Measurements from ENCODE around the gene TAP2.
"Not testable (repeated sequence)": the region's sequence is repeated elsewhere in the genome, so short reads cannot be mapped to it uniquely, and the experiment has no call there.

Gene TAP2

GRCh38 chr6:32838114-32838958, at the start of gene TAP2:
Gene TAP2, minus strand, starts transcription at chr6:32838739. Its CDS starts 506 bp downstream, at chr6:32838233.
- DNase-seq: peak; percentile 97

GRCh38 chr6:32887616-32888015, 49.1 kb upstream of the TAP2 start:
- no peak for DNase-seq

- DNase-seq: peak; percentile 37
Observed at GRCh38 chr6:32886681-32887383, 48.3 kb upstream of the TAP2 start.

- peak; percentile 87 for DNase-seq
Observed at GRCh38 chr6:32885698-32886286, 47.3 kb upstream of the TAP2 start.

DNA sequence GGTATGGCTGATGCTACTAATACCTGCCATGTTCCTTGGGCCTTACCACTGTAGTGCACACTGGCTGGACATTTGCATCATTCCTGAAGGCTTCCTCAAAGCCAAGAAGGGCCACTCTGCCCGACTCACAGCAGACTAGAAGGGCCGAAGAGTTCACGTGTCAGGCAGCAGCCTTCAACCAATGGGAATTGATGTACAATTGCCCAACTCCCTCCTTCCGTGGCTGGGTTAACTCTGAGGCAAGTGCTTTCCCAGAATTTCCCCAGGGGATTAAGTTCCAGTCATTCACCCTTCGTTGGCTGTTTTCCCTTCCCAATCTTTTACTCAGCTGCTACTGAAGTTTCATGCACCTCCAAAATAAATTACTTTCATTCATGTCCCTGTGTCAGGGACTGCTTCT, 45.2 kb upstream of the TAP2 start:
- DNase-seq: no peak

GRCh38 chr6:32882879-32883250, 44.3 kb upstream of the TAP2 start:
- no peak for DNase-seq

- not testable (repeated sequence) for DNase-seq
Observed at GRCh38 chr6:32880962-32881361, 42.4 kb upstream of the TAP2 start.

GRCh38 chr6:32879691-32880090, 41.2 kb upstream of the TAP2 start:
- peak; percentile 18 for DNase-seq

DNA sequence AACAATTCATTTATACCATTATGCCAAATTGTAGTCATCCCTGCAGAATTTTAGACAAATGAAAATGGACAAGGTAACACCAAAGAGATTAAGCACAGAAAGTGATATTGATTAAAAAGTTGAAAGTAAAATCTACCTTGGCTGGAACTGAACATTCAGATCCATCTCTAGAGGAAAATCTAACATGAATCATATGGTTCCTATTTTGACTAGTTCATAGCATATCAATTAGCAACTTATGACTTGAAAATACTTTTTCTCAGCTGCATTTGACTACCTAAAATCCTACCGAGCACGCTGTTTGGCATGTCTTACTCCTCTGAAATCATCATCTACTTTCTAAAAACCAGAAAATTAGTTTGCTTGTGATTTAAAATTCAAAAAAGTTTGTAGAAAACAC, 38.1 kb upstream of the TAP2 start:
- no peak for DNase-seq

DNA sequence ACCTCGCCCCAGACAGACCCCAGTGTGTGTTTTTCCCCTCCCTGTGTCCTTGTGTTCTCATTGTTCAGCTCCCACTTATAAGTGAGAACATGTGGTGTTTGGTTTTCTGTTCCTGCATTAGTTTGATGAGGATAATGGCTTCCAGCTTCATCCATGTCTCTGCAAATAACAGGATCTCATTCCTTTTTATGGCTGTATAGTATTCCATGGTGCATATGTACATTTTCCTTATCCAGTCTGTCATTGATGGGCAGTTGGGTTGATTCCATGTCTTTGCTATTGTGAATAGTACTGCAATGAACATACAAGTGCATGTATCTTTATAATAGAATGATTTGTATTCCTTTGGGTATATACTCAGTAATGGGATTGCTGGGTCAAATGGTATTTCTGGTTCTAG, 35.4 kb upstream of the TAP2 start:
- DNase-seq: not testable (repeated sequence)

GRCh38 chr6:32868257-32868788, 29.8 kb upstream of the TAP2 start:
- peak; percentile 95 for DNase-seq

DNA sequence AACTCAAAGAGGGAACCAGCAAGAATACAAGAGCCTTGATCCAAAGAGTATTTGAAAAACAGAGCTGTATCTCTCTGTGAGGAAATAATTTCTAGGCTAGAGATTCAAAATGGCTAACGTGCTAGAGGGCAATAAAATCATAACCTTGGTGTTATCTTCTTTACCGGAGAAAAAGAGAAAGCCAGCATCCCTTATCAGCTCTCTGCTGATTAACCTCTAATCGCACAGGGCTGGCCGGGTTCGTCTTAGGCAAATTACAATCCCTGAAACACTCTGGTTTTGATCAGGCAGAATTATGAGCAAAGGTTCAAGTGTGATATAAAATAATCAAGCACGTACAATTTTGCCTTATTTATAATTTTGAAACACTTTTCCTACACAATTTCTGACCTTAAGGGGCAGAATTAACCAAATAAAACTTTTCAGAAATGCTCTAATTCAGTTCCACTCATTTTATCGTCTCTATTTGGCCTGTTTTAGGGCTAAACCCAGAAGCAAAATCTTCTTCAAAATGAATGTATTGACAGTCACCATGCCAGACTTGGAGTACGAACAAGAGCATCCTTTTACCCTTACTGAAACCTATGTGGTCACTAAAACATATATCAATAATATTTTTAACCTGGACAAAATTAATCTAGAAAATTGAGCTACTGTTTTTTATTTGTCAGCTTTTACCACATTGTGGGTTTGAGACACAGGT, 29.2 kb upstream of the TAP2 start:
- no peak for DNase-seq

DNA sequence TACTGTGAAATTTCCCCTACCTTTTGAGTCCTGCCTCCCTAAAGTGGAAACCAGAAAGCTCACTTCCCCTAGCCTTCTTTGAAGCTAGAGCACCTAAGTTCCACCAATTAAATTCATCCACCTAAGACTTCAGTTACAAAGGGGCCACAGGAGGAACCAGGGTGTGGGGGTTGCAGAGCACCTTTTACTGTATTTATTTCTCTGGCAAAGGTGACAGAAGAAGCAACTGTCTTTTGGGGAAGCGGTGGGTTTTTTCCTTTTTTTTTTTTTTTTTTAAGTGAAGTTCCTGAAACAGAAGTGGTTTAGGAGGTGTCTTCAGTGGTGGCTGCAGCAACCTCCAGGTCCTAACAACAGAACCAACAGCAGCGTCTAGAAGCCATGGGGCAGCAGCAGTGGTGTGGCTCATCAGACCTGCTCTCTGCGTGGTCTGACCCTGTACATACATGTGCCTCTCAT, 28.5 kb upstream of the TAP2 start:
- no peak for DNase-seq

- DNase-seq: no peak
Observed at GRCh38 chr6:32865724-32866443, 27.3 kb upstream of the TAP2 start.

DNA sequence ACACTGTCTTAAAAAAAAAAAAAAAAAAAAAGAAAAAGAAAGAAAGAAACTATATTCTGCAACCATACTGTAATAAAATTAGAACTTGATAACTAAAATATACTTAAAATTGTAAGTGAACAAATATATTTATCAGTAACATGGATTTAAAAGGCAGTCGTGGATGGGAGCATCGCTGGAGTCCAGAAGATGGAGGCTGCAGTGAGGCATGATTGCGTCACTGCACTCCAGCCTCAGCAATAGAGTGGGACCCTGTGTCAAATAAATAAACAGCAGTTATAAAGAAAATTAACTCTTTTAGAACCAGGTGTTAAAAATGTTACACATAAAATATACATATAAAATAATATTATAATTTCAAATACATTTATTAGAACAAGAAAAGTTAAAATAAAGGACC, 24.2 kb upstream of the TAP2 start:
- DNase-seq: no peak

DNA sequence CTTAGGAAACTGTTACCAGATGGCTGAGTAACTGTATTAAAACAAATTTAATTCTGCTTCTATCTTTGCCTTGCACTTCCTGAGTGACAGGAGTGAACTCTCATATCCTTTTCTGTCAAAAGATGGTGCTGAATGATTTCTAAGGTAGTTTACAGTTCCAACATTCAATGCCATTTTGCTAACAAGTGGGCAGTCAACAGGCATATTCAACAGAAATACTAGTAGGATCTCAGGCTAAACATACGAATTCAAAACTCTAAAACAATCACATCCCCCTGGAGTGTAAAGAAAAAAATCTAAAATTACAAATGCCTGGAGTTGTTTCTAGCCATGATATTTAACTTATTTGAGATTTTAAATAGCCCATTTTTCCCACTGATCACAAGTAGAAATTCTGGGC, 22.1 kb upstream of the TAP2 start:
- no peak for DNase-seq

GRCh38 chr6:32858194-32858593, 19.7 kb upstream of the TAP2 start:
- no peak for DNase-seq

DNA sequence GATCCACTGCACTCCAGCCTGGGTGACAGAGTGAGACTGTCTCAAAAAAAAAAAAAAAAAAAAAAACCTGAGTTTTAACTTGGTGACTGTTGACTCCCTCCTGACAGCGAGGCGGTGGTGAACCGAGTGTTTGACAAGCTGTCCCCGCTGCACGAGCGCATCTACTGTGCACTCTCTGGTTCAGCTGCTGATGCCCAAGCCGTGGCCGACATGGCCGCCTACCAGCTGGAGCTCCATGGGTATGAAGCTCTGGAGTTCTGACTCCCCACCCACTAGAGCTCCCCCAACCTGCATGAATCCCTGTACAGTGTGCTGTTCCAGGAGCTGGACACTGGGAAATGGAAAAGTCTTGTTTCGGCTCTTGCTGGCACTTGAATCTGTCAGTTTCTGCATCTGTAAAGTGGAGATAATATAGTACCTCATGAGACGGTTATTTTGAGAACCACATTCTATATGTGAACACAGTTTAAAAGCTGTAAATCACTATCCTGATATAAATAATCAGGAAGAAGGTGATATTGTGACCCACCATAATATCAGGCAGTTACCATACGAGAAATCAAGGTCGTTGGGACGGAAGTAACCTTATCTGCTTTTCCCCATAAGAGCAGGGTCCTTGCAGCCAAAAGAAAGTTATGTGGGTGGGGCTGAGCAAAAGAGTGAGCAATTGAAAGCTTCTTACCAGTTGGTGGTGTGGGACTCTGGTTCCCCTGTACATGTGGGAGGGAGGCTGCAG, 18.8 kb upstream of the TAP2 start:
- DNase-seq: no peak

DNA sequence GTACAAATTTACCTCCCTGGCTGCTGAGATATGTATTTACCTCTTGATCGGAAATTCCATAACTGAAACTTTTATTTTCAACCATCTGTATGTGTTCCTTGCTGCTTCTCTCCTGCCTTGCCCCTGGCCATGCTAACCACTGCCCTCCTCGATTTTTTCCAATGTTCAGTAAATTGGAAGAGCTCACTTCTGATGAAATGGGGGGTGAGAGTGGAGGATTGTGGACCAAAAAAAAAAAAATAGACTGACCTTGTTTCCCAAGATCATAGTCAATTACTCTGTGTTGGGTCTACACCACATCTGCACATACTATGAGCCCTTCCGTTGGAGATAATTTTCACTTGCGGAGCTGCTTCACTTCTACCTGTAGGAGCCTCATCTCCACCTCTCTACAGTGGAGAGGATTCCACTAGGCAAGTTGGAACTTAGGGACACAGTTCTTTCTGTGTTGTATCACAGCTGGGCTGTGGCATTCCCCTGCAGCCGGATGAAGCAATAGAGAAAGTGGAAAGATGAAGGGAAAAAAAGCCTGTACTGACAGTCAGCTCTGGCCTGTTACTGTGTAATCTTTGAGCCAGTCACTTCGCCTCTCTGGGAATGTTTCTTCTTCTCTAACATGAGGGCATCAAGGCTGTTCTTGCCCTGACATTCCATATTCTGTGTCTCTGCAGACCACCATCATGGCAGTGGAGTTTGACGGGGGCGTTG, 17.1 kb upstream of the TAP2 start:
- no peak for DNase-seq

DNA sequence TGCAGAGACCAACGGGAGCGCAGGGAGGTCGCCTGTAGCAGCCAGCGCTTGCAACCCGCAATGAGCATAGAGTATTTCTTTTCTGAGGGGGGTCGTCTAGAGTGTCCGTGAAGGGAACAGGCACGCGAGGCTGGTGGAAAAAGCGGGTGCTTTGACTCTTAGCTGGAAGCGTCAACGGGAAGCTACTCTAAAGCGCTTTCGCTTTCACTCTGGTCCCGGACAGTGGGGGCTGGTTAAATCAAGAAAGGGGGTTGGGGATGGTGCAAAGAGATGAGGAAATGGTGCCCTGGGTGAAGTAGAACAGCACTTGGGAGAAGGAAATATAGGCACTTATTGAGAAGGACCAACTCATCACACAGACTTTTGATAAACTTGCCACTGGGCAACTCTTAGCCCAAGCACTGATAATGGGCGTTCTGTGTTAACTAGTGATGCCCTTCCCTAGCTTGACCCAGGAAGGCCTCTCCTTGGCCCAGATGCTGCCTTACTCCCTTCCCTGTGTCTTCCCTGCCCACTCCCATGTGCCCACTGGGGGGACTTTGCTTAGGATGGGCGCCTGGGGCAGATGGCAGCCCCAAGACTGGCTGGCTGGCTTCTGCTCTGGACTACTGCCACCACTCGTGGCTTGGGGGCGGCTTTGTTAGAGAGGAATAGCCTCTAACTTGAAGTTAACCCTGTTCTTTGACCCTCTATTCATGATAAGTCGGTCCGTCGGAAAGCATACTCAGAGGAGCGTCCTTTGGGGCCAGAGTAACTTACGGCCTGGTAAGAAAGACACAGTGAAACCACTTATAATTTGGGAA, 16.0 kb upstream of the TAP2 start:
- no peak for DNase-seq
